Measurements from ENCODE around the gene EMX2. TPM values are rescaled to one million over a fixed set of nuclear protein-coding genes. Genes with fewer than 3 reads are reported as not detected.

Gene EMX2
- total and polyA plus RNA-seq, 10 of the 15 experiments (the other 5 are each of a cell fraction or from before 2014, with no cell fraction given): 0.12 TPM; not detected in 9

DNA sequence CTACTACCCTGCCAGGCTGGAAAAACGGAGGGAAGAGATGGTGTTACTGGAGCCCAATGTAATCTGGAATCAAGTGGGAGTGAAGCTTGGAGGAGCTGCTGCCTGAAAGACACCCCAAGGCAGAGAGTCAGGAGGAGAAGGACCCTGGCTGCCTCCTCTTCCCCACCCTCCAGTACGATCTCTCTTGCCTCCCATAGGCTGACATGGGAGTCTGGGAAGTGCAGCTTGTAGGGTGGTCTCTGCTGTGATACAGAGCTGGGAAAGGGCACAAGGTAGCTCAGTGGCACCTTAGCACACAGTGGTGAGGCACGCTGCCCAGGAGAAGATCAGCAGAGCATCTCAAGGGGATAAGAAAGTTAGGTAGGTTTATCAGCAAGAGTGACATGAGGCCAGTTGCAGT is 35.9 kb downstream of the EMX2 start:
- Histone ChIP-seq H3K4me1 (ENCODE audit: control insufficient read depth, insufficient read depth, low read length) (no peaks in the 10 kb centered on the region), H3K27me3 (replicated peaks in 1 of 2; ENCODE audit: control insufficient read depth in 2 of 2, insufficient read depth in 2 of 2, low read length in 1 of 2) (no peaks in the 10 kb centered on the region; a peak in 2 of 4 replicates), H3K27ac (ENCODE audit: control insufficient read depth, insufficient read depth) (no peak overlapping the region), H3K79me2 (ENCODE audit: control insufficient read depth, insufficient read depth, low read length) (no peaks in the 10 kb centered on the region), H3K9me3 (replicated peaks; ENCODE audit: control insufficient read depth, insufficient read depth, low read length) (no peaks in the 10 kb centered on the region), H3K36me3 (ENCODE audit: control insufficient read depth in 2 of 2, insufficient read depth in 2 of 2, low read length in 1 of 2) (no peaks in the 10 kb centered on the region), H3K9ac (ENCODE audit: control insufficient read depth, insufficient read depth, low read length) (no peak overlapping the region), H3K4me2 (ENCODE audit: control insufficient read depth, insufficient read depth) (no peak overlapping the region), H3K4me3 (no peak overlapping the region), H4K20me1 (ENCODE audit: control insufficient read depth, insufficient read depth) (no peaks in the 10 kb centered on the region), H2AFZ (ENCODE audit: control insufficient read depth, low read depth, low read length) (no peak overlapping the region)
- ChIA-PET SMC1A (ENCODE audit: uncharacterized antibody, unreplicated experiment) (no interaction called here), RAD21 (ENCODE audit: unreplicated experiment) (no interaction called here), POLR2A (no interaction called here), CTCF (interaction anchor here (1.0 kb wide), 1 partner anchor 8 kb away, joined by 3 read pairs; no protein-coding TSS in a partner anchor)
- no peak for DNase-seq (ENCODE audit: low read depth, low spot score)
- intact Hi-C loops (cut with micrococcal nuclease; ENCODE audit: unreplicated experiment): no loop called here
- TF ChIP-seq, protein P1, sequence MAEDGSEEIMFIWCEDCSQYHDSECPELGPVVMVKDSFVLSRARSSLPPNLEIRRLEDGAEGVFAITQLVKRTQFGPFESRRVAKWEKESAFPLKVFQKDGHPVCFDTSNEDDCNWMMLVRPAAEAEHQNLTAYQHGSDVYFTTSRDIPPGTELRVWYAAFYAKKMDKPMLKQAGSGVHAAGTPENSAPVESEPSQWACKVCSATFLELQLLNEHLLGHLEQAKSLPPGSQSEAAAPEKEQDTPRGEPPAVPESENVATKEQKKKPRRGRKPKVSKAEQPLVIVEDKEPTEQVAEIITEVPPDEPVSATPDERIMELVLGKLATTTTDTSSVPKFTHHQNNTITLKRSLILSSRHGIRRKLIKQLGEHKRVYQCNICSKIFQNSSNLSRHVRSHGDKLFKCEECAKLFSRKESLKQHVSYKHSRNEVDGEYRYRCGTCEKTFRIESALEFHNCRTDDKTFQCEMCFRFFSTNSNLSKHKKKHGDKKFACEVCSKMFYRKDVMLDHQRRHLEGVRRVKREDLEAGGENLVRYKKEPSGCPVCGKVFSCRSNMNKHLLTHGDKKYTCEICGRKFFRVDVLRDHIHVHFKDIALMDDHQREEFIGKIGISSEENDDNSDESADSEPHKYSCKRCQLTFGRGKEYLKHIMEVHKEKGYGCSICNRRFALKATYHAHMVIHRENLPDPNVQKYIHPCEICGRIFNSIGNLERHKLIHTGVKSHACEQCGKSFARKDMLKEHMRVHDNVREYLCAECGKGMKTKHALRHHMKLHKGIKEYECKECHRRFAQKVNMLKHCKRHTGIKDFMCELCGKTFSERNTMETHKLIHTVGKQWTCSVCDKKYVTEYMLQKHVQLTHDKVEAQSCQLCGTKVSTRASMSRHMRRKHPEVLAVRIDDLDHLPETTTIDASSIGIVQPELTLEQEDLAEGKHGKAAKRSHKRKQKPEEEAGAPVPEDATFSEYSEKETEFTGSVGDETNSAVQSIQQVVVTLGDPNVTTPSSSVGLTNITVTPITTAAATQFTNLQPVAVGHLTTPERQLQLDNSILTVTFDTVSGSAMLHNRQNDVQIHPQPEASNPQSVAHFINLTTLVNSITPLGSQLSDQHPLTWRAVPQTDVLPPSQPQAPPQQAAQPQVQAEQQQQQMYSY (CRISPR knock-in tag; IDR thresholded peaks at IDR 0.05): no peak
- no peak for TF ChIP-seq ZNF384 (IDR thresholded peaks at IDR 0.05; ENCODE audit: borderline replicate concordance, low read depth, low read length)
- TF ChIP-seq YBX1 (IDR thresholded peaks at IDR 0.05): no peak
- TF ChIP-seq, protein P2, sequence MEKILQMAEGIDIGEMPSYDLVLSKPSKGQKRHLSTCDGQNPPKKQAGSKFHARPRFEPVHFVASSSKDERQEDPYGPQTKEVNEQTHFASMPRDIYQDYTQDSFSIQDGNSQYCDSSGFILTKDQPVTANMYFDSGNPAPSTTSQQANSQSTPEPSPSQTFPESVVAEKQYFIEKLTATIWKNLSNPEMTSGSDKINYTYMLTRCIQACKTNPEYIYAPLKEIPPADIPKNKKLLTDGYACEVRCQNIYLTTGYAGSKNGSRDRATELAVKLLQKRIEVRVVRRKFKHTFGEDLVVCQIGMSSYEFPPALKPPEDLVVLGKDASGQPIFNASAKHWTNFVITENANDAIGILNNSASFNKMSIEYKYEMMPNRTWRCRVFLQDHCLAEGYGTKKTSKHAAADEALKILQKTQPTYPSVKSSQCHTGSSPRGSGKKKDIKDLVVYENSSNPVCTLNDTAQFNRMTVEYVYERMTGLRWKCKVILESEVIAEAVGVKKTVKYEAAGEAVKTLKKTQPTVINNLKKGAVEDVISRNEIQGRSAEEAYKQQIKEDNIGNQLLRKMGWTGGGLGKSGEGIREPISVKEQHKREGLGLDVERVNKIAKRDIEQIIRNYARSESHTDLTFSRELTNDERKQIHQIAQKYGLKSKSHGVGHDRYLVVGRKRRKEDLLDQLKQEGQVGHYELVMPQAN (conservative IDR thresholded peaks at IDR 0.05): no peak
- no TSS peak for BruUV-seq (replicated peaks)
- 0% methylated on average over 3 of the region's 3 CpGs for WGBS (ENCODE audit: insufficient coverage, insufficient replicate concordance, low lambda C conversion rate, missing lambda C conversion rate)
- no peak for FAIRE-seq
- in situ Hi-C loops (cut with MboI): no loop called here
- no peak for ATAC-seq

All from GM12878 (cell line).